CD4-positive, alpha-beta T cell (primary cell): ENCODE results near the gene CDH4. TPM values are rescaled to one million over a fixed set of nuclear protein-coding genes. Genes with fewer than 3 reads are reported as not detected.

Source experiments
- ATAC-seq: fragments of 200-7000 bp; cut with Tn5 transposase; one replicate; pipeline ENCODE4 v1.10.0; 2022; ENCODE audit warnings: mild to moderate bottlenecking; ENCODE audit not compliant: poor library complexity
- CTCF ChIA-PET: fragments of 350-600 bp; sonication (Branson Sonifier 250); formaldehyde crosslinking; loops from one replicate; lab custom pipeline; 2021; ENCODE audit warnings: antibody characterized with exemption, inconsistent platforms; lab: Charles Lee
- POLR2A ChIA-PET: fragments of 350-600 bp; sonication (Branson Sonifier 250); formaldehyde crosslinking; loops from one replicate; lab custom pipeline; 2021; ENCODE audit warnings: antibody characterized with exemption, inconsistent platforms; lab: Charles Lee
- DNase-seq, 14 experiments: peaks; one replicate each; pipeline ENCODE4 v3.0.0-alpha.2; 2013 to 2020; ENCODE audit warnings: mixed read lengths in 2 of 14
- H3K27ac ChIP-seq, 2 donors: one replicate each; pipeline versions ENCODE4 v1.5.1 to v1.7.0; 2013; ENCODE audit warnings: low read length in 2 of 2, low read depth in 1 of 2, mild to moderate bottlenecking in 1 of 2
- H3K27me3 ChIP-seq, 2 experiments: 1 replicate in 1 of 2; 2 replicates in 1 of 2; pipeline versions ENCODE4 v1.6.1 to v1.7.0; 2013; ENCODE audit warnings: low read length in 2 of 2, control low read depth in 1 of 2, mild to moderate bottlenecking in 1 of 2, moderate library complexity in 1 of 2; ENCODE audit not compliant: insufficient read depth in 2 of 2, control insufficient read depth in 1 of 2
- H3K36me3 ChIP-seq: one replicate; pipeline ENCODE4 v1.6.1; 2013; ENCODE audit warnings: low read length, control low read depth; ENCODE audit not compliant: insufficient read depth
- H3K4me1 ChIP-seq: one replicate; pipeline ENCODE4 v1.6.1; 2013; ENCODE audit warnings: low read length, control low read depth; ENCODE audit not compliant: insufficient read depth
- H3K4me3 ChIP-seq: one replicate; pipeline ENCODE4 v1.5.1; 2013; ENCODE audit warnings: mild to moderate bottlenecking, low read length, moderate library complexity
- H3K9me3 ChIP-seq, 2 experiments: 1 replicate in 1 of 2; 2 replicates in 1 of 2; pipeline versions ENCODE4 v1.6.1 to v1.7.0; 2013; ENCODE audit warnings: low read length in 2 of 2, mild to moderate bottlenecking in 2 of 2, control low read depth in 1 of 2, moderate library complexity in 1 of 2; ENCODE audit not compliant: control insufficient read depth in 1 of 2, insufficient read depth in 1 of 2
- H3K27ac Mint-ChIP-seq: one replicate; pipeline ENCODE4 v1.8.0; 2020; ENCODE audit warnings: mixed read lengths
- H3K27me3 Mint-ChIP-seq: one replicate; pipeline ENCODE4 v1.8.0; 2021; ENCODE audit warnings: mixed read lengths
- H3K36me3 Mint-ChIP-seq: one replicate; pipeline ENCODE4 v1.8.0; 2021; ENCODE audit warnings: low read depth, mixed read lengths
- H3K4me1 Mint-ChIP-seq: one replicate; pipeline ENCODE4 v1.8.0; 2021; ENCODE audit warnings: low read depth, mixed read lengths
- H3K4me3 Mint-ChIP-seq: one replicate; pipeline ENCODE4 v1.8.0; 2020; ENCODE audit warnings: mild to moderate bottlenecking, mixed read lengths
- H3K9me3 Mint-ChIP-seq: one replicate; pipeline ENCODE4 v1.8.0; 2020; ENCODE audit warnings: mixed read lengths
- intact Hi-C, 2 experiments: fragments of 100-400 bp; cut with DNase I in 1 of 2; cut with micrococcal nuclease in 1 of 2; formaldehyde crosslinking; loops; one replicate each; pipeline versions ENCODE4 v1.15.1 to v1.9.0; 2023 to 2025; cut with DNase I, micrococcal nuclease
- total RNA-seq, 174 experiments: library from RNA in 2 of 174; stranded (reverse) in 2 of 174; gene quantifications; one replicate each; pipeline ENCODE4 v1.2.3 and lab custom pipeline; 2021 to 2026
- TF ChIP-seq, protein P1 (sequence below): fragments of 200-600 bp; IDR thresholded peaks from one replicate; pipeline ENCODE4 v1.8.0; 2022; ENCODE audit warnings: antibody characterized with exemption, mild to moderate bottlenecking

Gene CDH4
- total RNA-seq, 2 experiments from 2014 or later, result 0.11 TPM

DNA sequence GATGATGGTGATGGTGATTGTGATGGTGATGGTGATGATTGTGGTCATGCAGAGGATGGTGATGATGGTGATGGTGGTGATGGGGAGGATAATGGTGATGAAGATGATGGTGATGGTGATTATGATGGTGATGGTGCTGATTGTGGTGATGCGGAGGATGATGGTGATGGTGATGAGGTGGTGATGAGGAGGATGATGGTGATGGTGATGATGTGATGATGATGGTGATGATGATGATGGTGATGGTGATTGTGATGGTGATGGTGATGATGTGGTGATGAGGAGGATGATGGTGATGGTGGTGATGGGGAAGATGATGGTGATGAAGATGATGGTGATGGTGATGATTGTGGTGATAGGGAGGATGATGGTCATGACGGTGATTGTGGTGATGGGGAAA is 333.7 kb downstream of the CDH4 start:
- ATAC-seq (no peak), DNase-seq (no peak)
- Histone ChIP-seq H3K9me3 (peaks cover 0 to 55% of the 10 kb centered on the region in 2 experiments), H3K27ac (no peak overlapping the region), H3K27me3 (no peaks in the 10 kb centered on the region), H3K4me3 (no peak overlapping the region), H3K36me3 (no peaks in the 10 kb centered on the region), H3K4me1 (no peaks in the 10 kb centered on the region)
- no peak overlapping the region for H3K27ac Mint-ChIP-seq
- no peaks in the 10 kb centered on the region for H3K36me3 Mint-ChIP-seq
- ChIA-PET CTCF (no interaction called here), POLR2A (no interaction called here)
- H3K9me3 Mint-ChIP-seq, result no peaks in the 10 kb centered on the region
- H3K4me1 Mint-ChIP-seq, result no peaks in the 10 kb centered on the region
- TF ChIP-seq, protein P1, sequence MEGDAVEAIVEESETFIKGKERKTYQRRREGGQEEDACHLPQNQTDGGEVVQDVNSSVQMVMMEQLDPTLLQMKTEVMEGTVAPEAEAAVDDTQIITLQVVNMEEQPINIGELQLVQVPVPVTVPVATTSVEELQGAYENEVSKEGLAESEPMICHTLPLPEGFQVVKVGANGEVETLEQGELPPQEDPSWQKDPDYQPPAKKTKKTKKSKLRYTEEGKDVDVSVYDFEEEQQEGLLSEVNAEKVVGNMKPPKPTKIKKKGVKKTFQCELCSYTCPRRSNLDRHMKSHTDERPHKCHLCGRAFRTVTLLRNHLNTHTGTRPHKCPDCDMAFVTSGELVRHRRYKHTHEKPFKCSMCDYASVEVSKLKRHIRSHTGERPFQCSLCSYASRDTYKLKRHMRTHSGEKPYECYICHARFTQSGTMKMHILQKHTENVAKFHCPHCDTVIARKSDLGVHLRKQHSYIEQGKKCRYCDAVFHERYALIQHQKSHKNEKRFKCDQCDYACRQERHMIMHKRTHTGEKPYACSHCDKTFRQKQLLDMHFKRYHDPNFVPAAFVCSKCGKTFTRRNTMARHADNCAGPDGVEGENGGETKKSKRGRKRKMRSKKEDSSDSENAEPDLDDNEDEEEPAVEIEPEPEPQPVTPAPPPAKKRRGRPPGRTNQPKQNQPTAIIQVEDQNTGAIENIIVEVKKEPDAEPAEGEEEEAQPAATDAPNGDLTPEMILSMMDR, result no peak
- H3K4me3 Mint-ChIP-seq, result no peak overlapping the region
- intact Hi-C loops, result no loop called here
- peaks cover 6% of the 10 kb centered on the region for H3K27me3 Mint-ChIP-seq

DNA sequence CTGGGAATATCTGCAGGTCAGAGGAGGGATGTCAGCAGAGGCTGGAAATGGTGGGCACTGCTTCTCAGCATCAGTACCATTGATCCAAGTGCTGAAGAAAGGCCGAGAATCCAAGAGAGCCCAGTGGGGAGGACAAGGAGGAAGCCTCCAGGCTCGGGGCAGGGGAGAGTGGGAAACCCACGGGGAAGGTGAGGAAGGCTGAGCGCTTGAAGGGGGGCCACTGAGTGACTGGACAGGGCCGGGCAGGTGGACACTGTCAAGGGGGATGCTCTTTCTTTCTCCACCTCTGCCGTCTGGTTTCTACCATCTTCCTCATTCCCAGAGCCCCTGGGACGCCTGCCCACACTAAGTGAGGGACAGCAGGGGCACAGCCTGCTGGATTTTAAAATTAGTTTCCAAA is 335.0 kb downstream of the CDH4 start:
- CTCF ChIA-PET, result no interaction called here
- TF ChIP-seq, protein P1, result no peak
- H3K36me3 Mint-ChIP-seq, result no peaks in the 10 kb centered on the region

DNA sequence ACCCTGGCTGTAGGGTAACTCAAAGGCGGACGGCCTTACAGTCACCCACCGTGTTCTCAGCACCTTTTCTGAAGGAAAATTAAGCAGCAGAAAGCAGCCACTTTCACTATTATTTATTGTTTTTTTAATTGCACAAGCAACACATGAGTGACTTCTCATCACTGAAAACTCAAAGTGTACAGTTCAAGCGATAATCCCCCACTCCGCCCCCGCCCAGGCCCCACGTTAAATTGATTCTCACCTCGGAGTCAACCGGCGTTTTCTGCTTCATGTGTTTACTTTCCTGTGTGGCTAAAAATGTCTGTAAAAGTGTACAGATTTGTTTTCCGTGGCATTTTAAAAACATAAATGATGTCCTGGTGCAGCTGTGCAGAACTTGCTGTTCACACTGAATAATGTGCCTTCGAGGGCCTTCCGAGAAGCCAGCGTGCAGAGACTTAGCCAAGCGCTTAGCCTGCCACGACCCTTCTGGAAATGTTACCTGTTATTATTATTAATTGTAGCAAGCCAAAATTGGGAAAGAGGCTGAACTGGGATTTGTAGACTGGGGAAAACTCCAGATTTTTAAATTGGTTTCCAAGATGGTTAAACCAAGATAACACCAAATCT is 335.7 kb downstream of the CDH4 start:
- ATAC-seq, result no peak
- Histone ChIP-seq H3K9me3 (peaks cover 0 to 44% of the 10 kb centered on the region in 2 experiments), H3K4me3 (no peak overlapping the region), H3K36me3 (no peaks in the 10 kb centered on the region), H3K4me1 (no peaks in the 10 kb centered on the region), H3K27me3 (no peaks in the 10 kb centered on the region), H3K27ac (no peak overlapping the region)
- Mint-ChIP-seq H3K4me1 (no peaks in the 10 kb centered on the region), H3K4me3 (no peak overlapping the region), H3K9me3 (peaks cover 4% of the 10 kb centered on the region), H3K27me3 (peaks cover 2% of the 10 kb centered on the region), H3K36me3 (no peaks in the 10 kb centered on the region), H3K27ac (no peak overlapping the region)
- intact Hi-C loops, result no loop called here
- ChIA-PET CTCF (no interaction called here), POLR2A (no interaction called here)
- no peak for DNase-seq
- TF ChIP-seq, protein P1, result no peak

More for the DNA sequence above, 335.0 kb downstream of the CDH4 start:
- POLR2A ChIA-PET, result no interaction called here
- peaks cover 6% of the 10 kb centered on the region for H3K27me3 Mint-ChIP-seq
- H3K27ac Mint-ChIP-seq, result no peak overlapping the region
- H3K4me1 ChIP-seq, result no peaks in the 10 kb centered on the region
- no peaks in the 10 kb centered on the region for H3K36me3 ChIP-seq
- peaks cover 0 to 45% of the 10 kb centered on the region in 2 experiments for H3K9me3 ChIP-seq
- DNase-seq (no peak), ATAC-seq (no peak)
- no peak overlapping the region for H3K4me3 ChIP-seq
- no peaks in the 10 kb centered on the region for H3K27me3 ChIP-seq
- no peak overlapping the region for H3K4me3 Mint-ChIP-seq
- no peak overlapping the region for H3K27ac ChIP-seq
- peaks cover 3% of the 10 kb centered on the region for H3K9me3 Mint-ChIP-seq
- intact Hi-C loops, result no loop called here
- H3K4me1 Mint-ChIP-seq, result no peaks in the 10 kb centered on the region
